Smooth muscle cell of the coronary artery (primary cell): ENCODE results near the gene CXorf38. TPM values are rescaled to one million over a fixed set of nuclear protein-coding genes. Genes with fewer than 3 reads are reported as not detected.

Experiments
- total RNA-seq: library from RNA; depleted of rRNA; stranded (reverse); fragments of >200 nt; gene quantifications from 2 replicates; pipeline ENCODE4 v1.2.3, GENCODE V29; 2014; ENCODE audit warnings: low replicate concordance

CXorf38 gene
- 2.9 and 9.0 TPM in 2 replicates for total RNA-seq

GRCh38 chrX:40647307-40648197, at the start of gene CXorf38:
CXorf38 (minus strand) TSS chrX:40647561; CDS start chrX:40647520, 41 bp downstream.

GRCh38 chrX:40623139-40623536, 24.2 kb downstream of the CXorf38 start, which contains the start of gene MPC1L:
MPC1L (plus strand) TSS chrX:40623428; CDS start chrX:40623566, 138 bp downstream.

GRCh38 chrX:40580537-40581335, 66.6 kb downstream of the CXorf38 start, which contains the start of gene ATP6AP2:
ATP6AP2 (plus strand) TSS chrX:40580970; CDS start chrX:40581066, 96 bp downstream.

Other genes with a start within 250 kb of the CXorf38 start
- gene ATP6AP2, start 66.6 kb downstream of the CXorf38 start, total RNA-seq: 133 and 177 TPM in 2 replicates
- not detected in 2 replicates for gene MPC1L, start 24.1 kb downstream of the CXorf38 start, total RNA-seq
- 12.8 and 14.2 TPM in 2 replicates for gene MED14, start 88.0 kb upstream of the CXorf38 start, total RNA-seq